HEK293 (cell line): Measurements from ENCODE around the gene HIPK4.

Source experiments
- CTCF ChIA-PET: fragments of 350-600 bp; formaldehyde crosslinking; extraction: SDS; loops from one replicate; lab custom pipeline; 2021; ENCODE audit warnings: antibody characterized with exemption; lab: Yijun Ruan, JAX
- POLR2A ChIA-PET: fragments of 300-600 bp; formaldehyde crosslinking; extraction: SDS; loops from one replicate; lab custom pipeline; 2020; ENCODE audit warnings: antibody characterized with exemption, inconsistent platforms; lab: Yijun Ruan, JAX
- H3K27ac ChIP-seq: fragments of 200-500 bp; sonication (Bioruptor generic); 2 replicates; pipeline ENCODE4 v1.5.1; 2014; ENCODE audit warnings: low read depth, low read length, control low read depth, inconsistent platforms; ENCODE audit errors: extremely low read depth
- H3K36me3 ChIP-seq, 2 experiments: fragments of 200-500 bp in 1 of 2; sonication (Bioruptor generic) in 1 of 2; 1 replicate in 1 of 2; 2 replicates in 1 of 2; pipeline ENCODE4 v1.5.1; 2014 to 2017; ENCODE audit warnings: inconsistent platforms in 2 of 2, low read length in 2 of 2; ENCODE audit not compliant: control insufficient read depth in 2 of 2, insufficient read depth in 1 of 2
- H3K4me1 ChIP-seq: fragments of 200-500 bp; sonication (Bioruptor generic); 2 replicates; pipeline ENCODE4 v1.5.1; 2014; ENCODE audit warnings: mild to moderate bottlenecking, low read length, inconsistent platforms; ENCODE audit not compliant: control insufficient read depth, insufficient read depth
- H3K4me3 ChIP-seq: 2 replicates; pipeline ENCODE4 v1.5.1; 2011; ENCODE audit warnings: low read depth, mild to moderate bottlenecking, control low read depth, low read length, moderate library complexity
- H3K9me3 ChIP-seq: fragments of 200-500 bp; sonication (Bioruptor generic); 2 replicates; pipeline ENCODE4 v1.5.1; 2014; ENCODE audit warnings: low read depth, low read length, inconsistent platforms; ENCODE audit not compliant: control insufficient read depth, insufficient read depth
- CTCF ChIP-seq: fragments of 450-650 bp; formaldehyde crosslinking; IDR thresholded peaks from 2 replicates; pipeline ENCODE4 v1.5.1; 2016; ENCODE audit warnings: missing biosample characterization, missing genetic modification characterization
- EGR2 ChIP-seq: fragments of 450-650 bp; formaldehyde crosslinking; IDR thresholded peaks from 2 replicates; pipeline ENCODE4 v1.5.1; 2016; ENCODE audit warnings: low read depth, missing biosample characterization, missing genetic modification characterization
- INSM2 ChIP-seq: fragments of 450-650 bp; formaldehyde crosslinking; IDR thresholded peaks from 2 replicates; pipeline ENCODE4 v1.5.1; 2016; ENCODE audit warnings: missing biosample characterization, missing genetic modification characterization
- KLF8 ChIP-seq: fragments of 450-650 bp; formaldehyde crosslinking; IDR thresholded peaks from 2 replicates; pipeline ENCODE4 v1.5.1; 2016; ENCODE audit warnings: missing biosample characterization, missing genetic modification characterization
- KLF9 ChIP-seq: fragments of 450-650 bp; formaldehyde crosslinking; IDR thresholded peaks from 2 replicates; pipeline ENCODE4 v1.5.1; 2016; ENCODE audit warnings: missing biosample characterization, missing genetic modification characterization, low read depth
- PRDM1 ChIP-seq: fragments of 450-650 bp; formaldehyde crosslinking; IDR thresholded peaks from 2 replicates; pipeline ENCODE4; 2016; ENCODE audit warnings: missing biosample characterization, missing genetic modification characterization
- PRDM4 ChIP-seq: fragments of 450-650 bp; formaldehyde crosslinking; IDR thresholded peaks from 2 replicates; pipeline ENCODE4 v1.5.1; 2017; ENCODE audit warnings: missing biosample characterization, missing genetic modification characterization
- TRIM28 ChIP-seq: IDR thresholded peaks from 2 replicates; pipeline ENCODE4 v1.6.1; 2011; ENCODE audit warnings: low read length, control low read depth, borderline replicate concordance
- YY2 ChIP-seq: fragments of 450-650 bp; formaldehyde crosslinking; IDR thresholded peaks from 2 replicates; pipeline ENCODE4 v1.5.1; 2016; ENCODE audit warnings: missing biosample characterization, missing genetic modification characterization
- ZEB2 ChIP-seq: fragments of 450-650 bp; formaldehyde crosslinking; IDR thresholded peaks from 2 replicates; pipeline ENCODE4 v1.5.1; 2016; ENCODE audit warnings: missing biosample characterization, missing genetic modification characterization
- ZNF274 ChIP-seq, 2 experiments: fragments of 200-500 bp in 1 of 2; fragments of 450-650 bp in 1 of 2; sonication (Bioruptor generic) in 1 of 2; formaldehyde crosslinking in 1 of 2; IDR thresholded peaks; 2 replicates each; pipeline versions ENCODE4 v1.5.1 to v1.6.1; 2014 to 2016; ENCODE audit warnings: borderline replicate concordance in 1 of 2, inconsistent platforms in 1 of 2, low read length in 1 of 2, missing biosample characterization in 1 of 2, missing genetic modification characterization in 1 of 2
- ZNF280C ChIP-seq: fragments of 450-650 bp; formaldehyde crosslinking; IDR thresholded peaks from 2 replicates; pipeline ENCODE4 v1.5.1; 2016; ENCODE audit warnings: missing biosample characterization, missing genetic modification characterization
- ZNF280D ChIP-seq: fragments of 450-650 bp; formaldehyde crosslinking; IDR thresholded peaks from 2 replicates; pipeline ENCODE4 v1.5.1; 2016; ENCODE audit warnings: missing biosample characterization, missing genetic modification characterization
- ZNF423 ChIP-seq: fragments of 450-650 bp; formaldehyde crosslinking; IDR thresholded peaks from 2 replicates; pipeline ENCODE4 v1.5.1; 2016; ENCODE audit warnings: missing biosample characterization, missing genetic modification characterization
- ZNF48 ChIP-seq: fragments of 450-650 bp; formaldehyde crosslinking; IDR thresholded peaks from 2 replicates; pipeline ENCODE4 v1.5.1; 2016; ENCODE audit warnings: missing biosample characterization, missing genetic modification characterization
- ZNF488 ChIP-seq: fragments of 450-650 bp; formaldehyde crosslinking; IDR thresholded peaks from 2 replicates; pipeline ENCODE4 v1.5.1; 2016; ENCODE audit warnings: missing biosample characterization, missing genetic modification characterization
- ZNF501 ChIP-seq: fragments of 450-650 bp; formaldehyde crosslinking; IDR thresholded peaks from 2 replicates; pipeline ENCODE4 v1.5.1; 2016; ENCODE audit warnings: missing biosample characterization, missing genetic modification characterization
- ZNF521 ChIP-seq: fragments of 450-650 bp; formaldehyde crosslinking; IDR thresholded peaks from 2 replicates; pipeline ENCODE4 v1.5.1; 2017; ENCODE audit warnings: missing biosample characterization, mild to moderate bottlenecking, missing genetic modification characterization
- ZNF571 ChIP-seq: fragments of 450-650 bp; formaldehyde crosslinking; IDR thresholded peaks from 2 replicates; pipeline ENCODE4 v1.5.0; 2017; ENCODE audit warnings: missing biosample characterization, missing genetic modification characterization
- ZNF623 ChIP-seq: fragments of 450-650 bp; formaldehyde crosslinking; IDR thresholded peaks from 2 replicates; pipeline ENCODE4 v1.5.1; 2016; ENCODE audit warnings: missing biosample characterization, missing genetic modification characterization
- ZNF664 ChIP-seq: fragments of 450-650 bp; formaldehyde crosslinking; IDR thresholded peaks from 2 replicates; pipeline ENCODE4 v1.5.1; 2016; ENCODE audit warnings: missing biosample characterization, missing genetic modification characterization
- ZNF747 ChIP-seq: fragments of 450-650 bp; formaldehyde crosslinking; IDR thresholded peaks from 2 replicates; pipeline ENCODE4 v1.5.1; 2016; ENCODE audit warnings: missing biosample characterization, missing genetic modification characterization
- ZSCAN18 ChIP-seq: fragments of 450-650 bp; formaldehyde crosslinking; IDR thresholded peaks from 2 replicates; pipeline ENCODE4 v1.5.1; 2016; ENCODE audit warnings: missing biosample characterization, missing genetic modification characterization

HIPK4 gene

GRCh38 chr19:40363069-40363468, 26.9 kb downstream of the HIPK4 start (continued):
- TF ChIP-seq ZNF280D: no peak
- no peak for TF ChIP-seq ZNF571 (tag by site-specific recombination)
- no peak for TF ChIP-seq ZNF501
- peak; percentile 73 for TF ChIP-seq EGR2 (tag by site-specific recombination)
- TF ChIP-seq KLF8 (tag by site-specific recombination): no peak
- TF ChIP-seq PRDM4 (tag by site-specific recombination): no peak
- no peak for TF ChIP-seq ZNF423 (tag by site-specific recombination)
- TF ChIP-seq ZSCAN18 (tag by site-specific recombination): no peak
- no peak for TF ChIP-seq CTCF (tag by site-specific recombination)

- Histone ChIP-seq H3K36me3 (peaks cover 9 to 26% of the 10 kb centered on the region in 2 experiments), H3K27ac (peak overlapping the region; percentile 12; the same call in 1 of the 2 replicates), H3K9me3 (no peaks in the 10 kb centered on the region), H3K4me1 (peaks cover 36% of the 10 kb centered on the region), H3K4me3 (no peak overlapping the region)
- POLR2A ChIA-PET: interaction anchor here (0.8 kb wide), 1 partner anchor 14 kb away, joined by 3 read pairs; the partner anchor contains the start of genes C19orf47 and PLD3
- CTCF ChIA-PET: interaction anchor here (0.6 kb wide), 1 partner anchor 62 kb away, joined by 3 read pairs; no protein-coding TSS in a partner anchor
- TF ChIP-seq TRIM28 (no peak), YY2 (tag by site-specific recombination) (no peak), ZNF488 (tag by site-specific recombination) (no peak), ZNF664 (tag by site-specific recombination) (no peak), ZNF623 (tag by site-specific recombination) (no peak), ZNF280C (tag by site-specific recombination) (no peak), ZEB2 (tag by site-specific recombination) (0 out of 2 replicates have a peak, but pooled peaks have one; percentile 19), ZNF521 (no peak), ZNF747 (tag by site-specific recombination) (0 out of 2 replicates have a peak, but pooled peaks have one; percentile 23), KLF8 (tag by site-specific recombination) (peak; percentile 19; the same call in 1 of the 2 replicates), PRDM1 (tag by site-specific recombination) (0 out of 2 replicates have a peak, but pooled peaks have one; percentile 24), ZNF274 (IDR thresholded peaks at IDR 0.05; ENCODE audit: low read length) (no peak), ZNF274 (tag by site-specific recombination; IDR thresholded peaks at IDR 0.05; ENCODE audit: borderline replicate concordance) (no peak), ZNF48 (tag by site-specific recombination) (no peak), KLF9 (tag by site-specific recombination) (no peak), INSM2 (tag by site-specific recombination) (no peak)
These were observed 27.8 kb downstream of the HIPK4 start for GRCh38 chr19:40362160-40362559.
